ENCODE results near the gene XAB2. TPM values are rescaled to one million over a fixed set of nuclear protein-coding genes. Genes with fewer than 3 reads are reported as not detected.

The XAB2 gene
- total and polyA plus RNA-seq, 2 donors (not counting 1 experiment from before 2014, with no cell fraction given), result 62.7 to 93.8 TPM

DNA sequence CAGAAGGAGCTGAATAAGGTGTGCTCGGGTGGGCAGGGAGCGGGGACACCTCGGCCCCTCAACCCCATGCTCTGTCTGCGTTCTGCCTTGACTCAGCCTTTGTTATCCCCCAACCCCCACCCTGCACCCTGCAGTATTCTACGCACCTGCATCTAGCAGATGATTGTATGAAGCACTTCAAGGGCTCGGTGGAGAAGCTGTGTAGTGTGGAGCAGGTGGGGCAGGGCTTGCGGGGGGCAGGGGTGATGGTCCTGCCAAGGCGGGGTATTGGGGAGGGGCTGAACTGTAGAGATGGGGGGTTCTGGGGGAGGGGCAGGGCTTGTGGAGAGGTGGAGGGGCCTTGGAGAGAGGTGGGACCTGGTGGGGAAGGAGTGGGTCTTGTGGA, 13.7 kb upstream of the XAB2 start:
- intact Hi-C loops (cut with micrococcal nuclease), result no loop called here
- TF ChIP-seq, protein P1, sequence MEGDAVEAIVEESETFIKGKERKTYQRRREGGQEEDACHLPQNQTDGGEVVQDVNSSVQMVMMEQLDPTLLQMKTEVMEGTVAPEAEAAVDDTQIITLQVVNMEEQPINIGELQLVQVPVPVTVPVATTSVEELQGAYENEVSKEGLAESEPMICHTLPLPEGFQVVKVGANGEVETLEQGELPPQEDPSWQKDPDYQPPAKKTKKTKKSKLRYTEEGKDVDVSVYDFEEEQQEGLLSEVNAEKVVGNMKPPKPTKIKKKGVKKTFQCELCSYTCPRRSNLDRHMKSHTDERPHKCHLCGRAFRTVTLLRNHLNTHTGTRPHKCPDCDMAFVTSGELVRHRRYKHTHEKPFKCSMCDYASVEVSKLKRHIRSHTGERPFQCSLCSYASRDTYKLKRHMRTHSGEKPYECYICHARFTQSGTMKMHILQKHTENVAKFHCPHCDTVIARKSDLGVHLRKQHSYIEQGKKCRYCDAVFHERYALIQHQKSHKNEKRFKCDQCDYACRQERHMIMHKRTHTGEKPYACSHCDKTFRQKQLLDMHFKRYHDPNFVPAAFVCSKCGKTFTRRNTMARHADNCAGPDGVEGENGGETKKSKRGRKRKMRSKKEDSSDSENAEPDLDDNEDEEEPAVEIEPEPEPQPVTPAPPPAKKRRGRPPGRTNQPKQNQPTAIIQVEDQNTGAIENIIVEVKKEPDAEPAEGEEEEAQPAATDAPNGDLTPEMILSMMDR (IDR thresholded peaks at IDR 0.05), result no peak
- no peak for TF ChIP-seq EZH2 (IDR thresholded peaks at IDR 0.05; ENCODE audit: borderline replicate concordance, insufficient read depth, low read depth, low read length, poor library complexity, severe bottlenecking)
- Histone ChIP-seq H3K27ac (ENCODE audit: low read length in 2 of 2) (no peak overlapping the region), H3K9me3 (ENCODE audit: control extremely low read depth in 1 of 3, control insufficient read depth in 2 of 3, insufficient read depth in 1 of 3, low read length in 2 of 3) (peaks cover 0 to 7% (median 0%) of the 10 kb centered on the region in 3 donors), H3K36me3 (replicated peaks in 1 of 2; ENCODE audit: control extremely low read depth in 1 of 2, control insufficient read depth in 1 of 2, extremely low read depth in 1 of 2, insufficient read depth in 2 of 2, low read length in 1 of 2) (peaks cover 4 to 55% of the 10 kb centered on the region in 2 experiments), H2AFZ (ENCODE audit: insufficient read depth, low read depth, low read length, poor library complexity, severe bottlenecking) (no peak overlapping the region), H3K4me1 (ENCODE audit: control insufficient read depth in 2 of 2, insufficient read depth in 2 of 2, low read length in 2 of 2) (peaks cover under 1 to 1% of the 10 kb centered on the region in 2 donors), H3K4me3 (ENCODE audit: control extremely low read depth in 1 of 5, extremely low read depth in 1 of 5, insufficient read depth in 1 of 5, low read depth in 2 of 5, low read length in 4 of 5) (no peak overlapping the region), H3K4me2 (replicated peaks; ENCODE audit: low read depth, low read length, poor library complexity, severe bottlenecking) (no peak overlapping the region), H3K79me2 (ENCODE audit: control insufficient read depth, insufficient read depth, low read length) (peaks cover 16% of the 10 kb centered on the region), H4K20me1 (ENCODE audit: control insufficient read depth, insufficient read depth, low read length, poor library complexity, severe bottlenecking) (peaks cover 40% of the 10 kb centered on the region), H3K9ac (ENCODE audit: low read length) (no peak overlapping the region), H3K27me3 (replicated peaks in 1 of 4; ENCODE audit: control extremely low read depth in 1 of 4, control insufficient read depth in 3 of 4, insufficient read depth in 4 of 4, low read length in 3 of 4) (no peaks in the 10 kb centered on the region)
- no peak overlapping the region for H3K4me3 Mint-ChIP-seq
- ATAC-seq (ENCODE audit: low read depth) (no peak), DNase-seq (no peak)
- H3K4me1 Mint-ChIP-seq, result peaks cover 15% of the 10 kb centered on the region
- WGBS (ENCODE audit: insufficient coverage), result 98% methylated on average over 6 of the region's 8 CpGs
- no peak overlapping the region for H3K27ac Mint-ChIP-seq
- POLR2A ChIA-PET, result no interaction called here
- no peaks in the 10 kb centered on the region for H3K27me3 Mint-ChIP-seq
- H3K9me3 Mint-ChIP-seq (ENCODE audit: insufficient read depth), result no peaks in the 10 kb centered on the region
- CTCF ChIA-PET, result no interaction called here

- POLR2A ChIA-PET, result interaction anchor here (0.5 to 1.3 kb wide), 2 partner anchors 13 to 716 kb away, joined by 3 to 7 read pairs; partner anchors contain the start of genes PET100 and XAB2
- H3K9me3 Mint-ChIP-seq (ENCODE audit: insufficient read depth), result no peaks in the 10 kb centered on the region
- WGBS (ENCODE audit: insufficient coverage), result 98% methylated on average over 25 of the region's 27 CpGs
Observed at GRCh38 chr19:7642295-7643030, 13.1 kb upstream of the XAB2 start.

More at GRCh38 chr19:7642295-7643030, 13.1 kb upstream of the XAB2 start:
- ATAC-seq (ENCODE audit: low read depth) (no peak), DNase-seq (no peak)
- no peak overlapping the region for H3K4me3 ChIP-seq (ENCODE audit: control extremely low read depth in 1 of 5, extremely low read depth in 1 of 5, insufficient read depth in 1 of 5, low read depth in 2 of 5, low read length in 4 of 5)
- Mint-ChIP-seq H3K27ac (no peak overlapping the region), H3K4me3 (no peak overlapping the region), H3K27me3 (no peaks in the 10 kb centered on the region), H3K4me1 (peaks cover 18% of the 10 kb centered on the region)
- no peak overlapping the region for H3K9ac ChIP-seq (ENCODE audit: low read length)
- no peaks in the 10 kb centered on the region for H3K27me3 ChIP-seq (replicated peaks in 1 of 4; ENCODE audit: control extremely low read depth in 1 of 4, control insufficient read depth in 3 of 4, insufficient read depth in 4 of 4, low read length in 3 of 4)
- H3K9me3 ChIP-seq (ENCODE audit: control extremely low read depth in 1 of 3, control insufficient read depth in 2 of 3, insufficient read depth in 1 of 3, low read length in 2 of 3), result peaks cover 0 to 7% (median 0%) of the 10 kb centered on the region in 3 donors
- H3K36me3 ChIP-seq (replicated peaks in 1 of 2; ENCODE audit: control extremely low read depth in 1 of 2, control insufficient read depth in 1 of 2, extremely low read depth in 1 of 2, insufficient read depth in 2 of 2, low read length in 1 of 2), result peaks cover 4 to 53% of the 10 kb centered on the region in 2 experiments
- H3K27ac ChIP-seq (ENCODE audit: low read length in 2 of 2), result no peak overlapping the region
- H3K4me2 ChIP-seq (replicated peaks; ENCODE audit: low read depth, low read length, poor library complexity, severe bottlenecking), result no peak overlapping the region
- CTCF ChIA-PET, result no interaction called here
- peaks cover 21% of the 10 kb centered on the region for H3K79me2 ChIP-seq (ENCODE audit: control insufficient read depth, insufficient read depth, low read length)
- no peak for TF ChIP-seq EZH2 (IDR thresholded peaks at IDR 0.05; ENCODE audit: borderline replicate concordance, insufficient read depth, low read depth, low read length, poor library complexity, severe bottlenecking)
- TF ChIP-seq, protein P1 (IDR thresholded peaks at IDR 0.05), result no peak
- intact Hi-C loops (cut with micrococcal nuclease), result no loop called here
- peaks cover 6 to 7% of the 10 kb centered on the region in 2 donors for H3K4me1 ChIP-seq (ENCODE audit: control insufficient read depth in 2 of 2, insufficient read depth in 2 of 2, low read length in 2 of 2)
- H2AFZ ChIP-seq (ENCODE audit: insufficient read depth, low read depth, low read length, poor library complexity, severe bottlenecking), result no peak overlapping the region
- H4K20me1 ChIP-seq (ENCODE audit: control insufficient read depth, insufficient read depth, low read length, poor library complexity, severe bottlenecking), result peaks cover 40% of the 10 kb centered on the region

Data from B cell (primary cell).